HEK293 (cell line): ENCODE data around the gene MAP4K5.

Experiments
- SCRT1 ChIP-seq: fragments of 450-650 bp; formaldehyde crosslinking; IDR thresholded peaks from 2 replicates; pipeline ENCODE4 v1.5.1; 2016; ENCODE audit warnings: missing biosample characterization, missing genetic modification characterization, borderline replicate concordance
- ZNF23 ChIP-seq: fragments of 450-650 bp; formaldehyde crosslinking; IDR thresholded peaks from 2 replicates; pipeline ENCODE4 v1.5.1; 2016; ENCODE audit warnings: missing biosample characterization, missing genetic modification characterization, borderline replicate concordance
- ZNF324 ChIP-seq: fragments of 450-650 bp; formaldehyde crosslinking; IDR thresholded peaks from 2 replicates; pipeline ENCODE4 v1.5.1; 2016; ENCODE audit warnings: missing biosample characterization, missing genetic modification characterization
- ZNF707 ChIP-seq: fragments of 450-650 bp; formaldehyde crosslinking; IDR thresholded peaks from 2 replicates; pipeline ENCODE4 v1.5.1; 2016; ENCODE audit warnings: missing biosample characterization, missing genetic modification characterization
- TF ChIP-seq, protein P1 (sequence below): fragments of 450-650 bp; formaldehyde crosslinking; IDR thresholded peaks from 2 replicates; pipeline ENCODE4 v1.5.1; 2016; ENCODE audit warnings: missing biosample characterization, missing genetic modification characterization
- TF ChIP-seq, protein P2 (sequence below): fragments of 450-650 bp; formaldehyde crosslinking; IDR thresholded peaks from 2 replicates; pipeline ENCODE4 v1.5.1; 2016; ENCODE audit warnings: missing biosample characterization, missing genetic modification characterization
- TF ChIP-seq, protein P3 (sequence below): fragments of 450-650 bp; formaldehyde crosslinking; optimal IDR thresholded peaks from 2 replicates; pipeline ENCODE3; 2016; ENCODE audit warnings: missing biosample characterization, mild to moderate bottlenecking, missing genetic modification characterization

DNA sequence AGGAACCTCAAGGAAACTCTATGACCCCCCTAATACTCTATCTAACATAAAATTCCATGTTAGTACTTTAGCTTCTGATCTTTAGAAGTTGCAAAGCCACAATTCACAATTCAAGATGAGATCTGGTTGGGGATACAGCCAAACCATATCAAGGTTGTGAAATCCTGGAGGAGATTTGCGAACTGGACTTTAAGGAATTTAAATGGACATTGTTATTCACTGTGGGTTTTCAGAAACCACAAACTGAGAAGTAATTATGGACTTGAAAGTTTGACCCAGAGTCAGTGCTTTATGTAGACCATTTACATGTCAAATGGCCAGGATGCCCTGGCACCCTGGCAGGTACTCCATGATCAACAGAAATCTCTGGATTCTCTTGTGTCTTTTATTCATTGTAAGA, 121.4 kb downstream of the MAP4K5 start:
- TF ChIP-seq, protein P1, sequence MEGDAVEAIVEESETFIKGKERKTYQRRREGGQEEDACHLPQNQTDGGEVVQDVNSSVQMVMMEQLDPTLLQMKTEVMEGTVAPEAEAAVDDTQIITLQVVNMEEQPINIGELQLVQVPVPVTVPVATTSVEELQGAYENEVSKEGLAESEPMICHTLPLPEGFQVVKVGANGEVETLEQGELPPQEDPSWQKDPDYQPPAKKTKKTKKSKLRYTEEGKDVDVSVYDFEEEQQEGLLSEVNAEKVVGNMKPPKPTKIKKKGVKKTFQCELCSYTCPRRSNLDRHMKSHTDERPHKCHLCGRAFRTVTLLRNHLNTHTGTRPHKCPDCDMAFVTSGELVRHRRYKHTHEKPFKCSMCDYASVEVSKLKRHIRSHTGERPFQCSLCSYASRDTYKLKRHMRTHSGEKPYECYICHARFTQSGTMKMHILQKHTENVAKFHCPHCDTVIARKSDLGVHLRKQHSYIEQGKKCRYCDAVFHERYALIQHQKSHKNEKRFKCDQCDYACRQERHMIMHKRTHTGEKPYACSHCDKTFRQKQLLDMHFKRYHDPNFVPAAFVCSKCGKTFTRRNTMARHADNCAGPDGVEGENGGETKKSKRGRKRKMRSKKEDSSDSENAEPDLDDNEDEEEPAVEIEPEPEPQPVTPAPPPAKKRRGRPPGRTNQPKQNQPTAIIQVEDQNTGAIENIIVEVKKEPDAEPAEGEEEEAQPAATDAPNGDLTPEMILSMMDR: no peak
- TF ChIP-seq, protein P2, sequence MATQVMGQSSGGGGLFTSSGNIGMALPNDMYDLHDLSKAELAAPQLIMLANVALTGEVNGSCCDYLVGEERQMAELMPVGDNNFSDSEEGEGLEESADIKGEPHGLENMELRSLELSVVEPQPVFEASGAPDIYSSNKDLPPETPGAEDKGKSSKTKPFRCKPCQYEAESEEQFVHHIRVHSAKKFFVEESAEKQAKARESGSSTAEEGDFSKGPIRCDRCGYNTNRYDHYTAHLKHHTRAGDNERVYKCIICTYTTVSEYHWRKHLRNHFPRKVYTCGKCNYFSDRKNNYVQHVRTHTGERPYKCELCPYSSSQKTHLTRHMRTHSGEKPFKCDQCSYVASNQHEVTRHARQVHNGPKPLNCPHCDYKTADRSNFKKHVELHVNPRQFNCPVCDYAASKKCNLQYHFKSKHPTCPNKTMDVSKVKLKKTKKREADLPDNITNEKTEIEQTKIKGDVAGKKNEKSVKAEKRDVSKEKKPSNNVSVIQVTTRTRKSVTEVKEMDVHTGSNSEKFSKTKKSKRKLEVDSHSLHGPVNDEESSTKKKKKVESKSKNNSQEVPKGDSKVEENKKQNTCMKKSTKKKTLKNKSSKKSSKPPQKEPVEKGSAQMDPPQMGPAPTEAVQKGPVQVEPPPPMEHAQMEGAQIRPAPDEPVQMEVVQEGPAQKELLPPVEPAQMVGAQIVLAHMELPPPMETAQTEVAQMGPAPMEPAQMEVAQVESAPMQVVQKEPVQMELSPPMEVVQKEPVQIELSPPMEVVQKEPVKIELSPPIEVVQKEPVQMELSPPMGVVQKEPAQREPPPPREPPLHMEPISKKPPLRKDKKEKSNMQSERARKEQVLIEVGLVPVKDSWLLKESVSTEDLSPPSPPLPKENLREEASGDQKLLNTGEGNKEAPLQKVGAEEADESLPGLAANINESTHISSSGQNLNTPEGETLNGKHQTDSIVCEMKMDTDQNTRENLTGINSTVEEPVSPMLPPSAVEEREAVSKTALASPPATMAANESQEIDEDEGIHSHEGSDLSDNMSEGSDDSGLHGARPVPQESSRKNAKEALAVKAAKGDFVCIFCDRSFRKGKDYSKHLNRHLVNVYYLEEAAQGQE (tag by site-specific recombination): no peak
- TF ChIP-seq ZNF324 (tag by site-specific recombination) (no peak), SCRT1 (tag by site-specific recombination) (no peak), ZNF707 (no peak), ZNF23 (tag by site-specific recombination) (no peak)
- TF ChIP-seq, protein P3, sequence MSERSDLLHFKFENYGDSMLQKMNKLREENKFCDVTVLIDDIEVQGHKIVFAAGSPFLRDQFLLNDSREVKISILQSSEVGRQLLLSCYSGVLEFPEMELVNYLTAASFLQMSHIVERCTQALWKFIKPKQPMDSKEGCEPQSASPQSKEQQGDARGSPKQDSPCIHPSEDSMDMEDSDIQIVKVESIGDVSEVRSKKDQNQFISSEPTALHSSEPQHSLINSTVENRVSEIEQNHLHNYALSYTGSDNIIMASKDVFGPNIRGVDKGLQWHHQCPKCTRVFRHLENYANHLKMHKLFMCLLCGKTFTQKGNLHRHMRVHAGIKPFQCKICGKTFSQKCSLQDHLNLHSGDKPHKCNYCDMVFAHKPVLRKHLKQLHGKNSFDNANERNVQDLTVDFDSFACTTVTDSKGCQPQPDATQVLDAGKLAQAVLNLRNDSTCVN (tag by site-specific recombination): no peak
